HL-60 (cell line): Measurements from ENCODE around the gene SAP25.
A peak's percentile ranks its signal among the peaks of the same experiment; 100 is the strongest.

Experiments
- DNase-seq, 2 experiments: peaks; one replicate each; pipeline ENCODE4 v3.0.0-alpha.2; 2010 to 2020; ENCODE audit warnings: low read depth in 1 of 2, low spot score in 1 of 2
- H3K27ac ChIP-seq: fragments of 250-450 bp; sonication (Bioruptor Pico); replicated peaks from 2 replicates; pipeline ENCODE4 v1.5.1; 2020; ENCODE audit warnings: mild to moderate bottlenecking, moderate library complexity
- H3K27me3 ChIP-seq: fragments of 250-450 bp; sonication (Bioruptor Pico); 2 replicates; pipeline ENCODE4 v1.5.1; 2021; ENCODE audit warnings: mild to moderate bottlenecking, moderate library complexity; ENCODE audit not compliant: insufficient read depth, poor library complexity, severe bottlenecking
- H3K4me3 ChIP-seq: replicated peaks from 2 replicates; pipeline ENCODE4 v1.5.1; 2011; ENCODE audit warnings: mild to moderate bottlenecking, control low read depth, low read length; ENCODE audit not compliant: insufficient read depth
- CTCF ChIP-seq: IDR thresholded peaks from one replicate; pipeline ENCODE4 v1.5.1; 2011; ENCODE audit warnings: low read length, control low read depth, inconsistent platforms; ENCODE audit not compliant: insufficient read depth
- GABPA ChIP-seq: IDR thresholded peaks from 2 replicates; pipeline ENCODE4 v1.6.1; 2012; ENCODE audit warnings: low read depth
- POLR2AphosphoS5 ChIP-seq: IDR thresholded peaks from 2 replicates; pipeline ENCODE4 v1.6.1; 2012; ENCODE audit warnings: low read depth
- REST ChIP-seq: IDR thresholded peaks from 2 replicates; pipeline ENCODE4 v1.6.1; 2012; ENCODE audit warnings: low read depth; ENCODE audit not compliant: insufficient replicate concordance
- SPI1 ChIP-seq: IDR thresholded peaks from 2 replicates; pipeline ENCODE4 v1.6.1; 2012; ENCODE audit warnings: low read depth, mild to moderate bottlenecking, borderline replicate concordance

SAP25 gene

GRCh38 chr7:100575746-100576383, 2.2 kb upstream of the SAP25 start:
- TF ChIP-seq POLR2AphosphoS5 (0 out of 2 replicates have a peak, but pooled peaks have one; percentile 21), SPI1 (no peak)
- H3K27ac ChIP-seq, result no peak overlapping the region
- H3K27me3 ChIP-seq, result no peaks in the 10 kb centered on the region
- H3K4me3 ChIP-seq, result no peak overlapping the region
- no peak for DNase-seq

GRCh38 chr7:100575206-100575631, 1.5 kb upstream of the SAP25 start:
- Histone ChIP-seq H3K27me3 (peaks cover 3% of the 10 kb centered on the region), H3K27ac (no peak overlapping the region), H3K4me3 (no peak overlapping the region)
- TF ChIP-seq REST (no peak), SPI1 (no peak), CTCF (no peak), POLR2AphosphoS5 (no peak; the same call in 1 of the 2 replicates), GABPA (no peak)
- no peak for DNase-seq

GRCh38 chr7:100574362-100575205, 884 bp upstream of the SAP25 start:
- 0 out of 2 replicates have a peak, but pooled peaks have one; percentile 43 for TF ChIP-seq POLR2AphosphoS5
- TF ChIP-seq CTCF, result no peak
- no peak for DNase-seq
- no peak overlapping the region for H3K27ac ChIP-seq
- peaks cover 3% of the 10 kb centered on the region for H3K27me3 ChIP-seq
- no peak overlapping the region for H3K4me3 ChIP-seq

- no peak for TF ChIP-seq SPI1
- no peak for TF ChIP-seq GABPA
- TF ChIP-seq CTCF, result no peak
- TF ChIP-seq POLR2AphosphoS5, result no peak
- TF ChIP-seq REST, result no peak
- no peak for DNase-seq
- peaks cover 3% of the 10 kb centered on the region for H3K27me3 ChIP-seq
- no peak overlapping the region for H3K4me3 ChIP-seq
- H3K27ac ChIP-seq, result no peak overlapping the region
Observed at GRCh38 chr7:100572949-100573675, 588 bp downstream of the SAP25 start.
